ENCODE measurements around the gene TPH2. TPM values are rescaled to one million over a fixed set of nuclear protein-coding genes. Genes with fewer than 3 reads are reported as not detected.

TPH2 gene
- total RNA-seq, 1 experiment from 2014 or later, result not detected

DNA sequence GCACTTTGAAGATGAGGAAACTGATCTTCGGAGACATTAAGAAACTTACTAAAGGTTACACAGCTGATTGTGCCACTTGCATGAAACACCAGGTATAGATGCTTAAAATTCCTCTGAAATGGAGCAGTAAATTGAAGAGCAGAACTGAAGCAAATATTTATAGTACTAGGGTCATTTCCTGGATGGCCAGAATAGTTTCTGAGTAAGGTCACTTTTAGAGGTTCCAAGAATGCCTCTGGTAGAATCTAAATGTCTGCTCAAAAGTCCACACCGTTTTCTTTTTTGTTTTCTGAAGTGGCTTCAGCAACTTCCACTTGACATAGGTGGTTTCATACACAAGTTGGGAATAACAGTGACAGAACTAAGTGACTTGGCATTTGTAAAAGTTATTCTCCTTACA lies 19.4 kb downstream of the TPH2 start:
- TF ChIP-seq, protein P1, sequence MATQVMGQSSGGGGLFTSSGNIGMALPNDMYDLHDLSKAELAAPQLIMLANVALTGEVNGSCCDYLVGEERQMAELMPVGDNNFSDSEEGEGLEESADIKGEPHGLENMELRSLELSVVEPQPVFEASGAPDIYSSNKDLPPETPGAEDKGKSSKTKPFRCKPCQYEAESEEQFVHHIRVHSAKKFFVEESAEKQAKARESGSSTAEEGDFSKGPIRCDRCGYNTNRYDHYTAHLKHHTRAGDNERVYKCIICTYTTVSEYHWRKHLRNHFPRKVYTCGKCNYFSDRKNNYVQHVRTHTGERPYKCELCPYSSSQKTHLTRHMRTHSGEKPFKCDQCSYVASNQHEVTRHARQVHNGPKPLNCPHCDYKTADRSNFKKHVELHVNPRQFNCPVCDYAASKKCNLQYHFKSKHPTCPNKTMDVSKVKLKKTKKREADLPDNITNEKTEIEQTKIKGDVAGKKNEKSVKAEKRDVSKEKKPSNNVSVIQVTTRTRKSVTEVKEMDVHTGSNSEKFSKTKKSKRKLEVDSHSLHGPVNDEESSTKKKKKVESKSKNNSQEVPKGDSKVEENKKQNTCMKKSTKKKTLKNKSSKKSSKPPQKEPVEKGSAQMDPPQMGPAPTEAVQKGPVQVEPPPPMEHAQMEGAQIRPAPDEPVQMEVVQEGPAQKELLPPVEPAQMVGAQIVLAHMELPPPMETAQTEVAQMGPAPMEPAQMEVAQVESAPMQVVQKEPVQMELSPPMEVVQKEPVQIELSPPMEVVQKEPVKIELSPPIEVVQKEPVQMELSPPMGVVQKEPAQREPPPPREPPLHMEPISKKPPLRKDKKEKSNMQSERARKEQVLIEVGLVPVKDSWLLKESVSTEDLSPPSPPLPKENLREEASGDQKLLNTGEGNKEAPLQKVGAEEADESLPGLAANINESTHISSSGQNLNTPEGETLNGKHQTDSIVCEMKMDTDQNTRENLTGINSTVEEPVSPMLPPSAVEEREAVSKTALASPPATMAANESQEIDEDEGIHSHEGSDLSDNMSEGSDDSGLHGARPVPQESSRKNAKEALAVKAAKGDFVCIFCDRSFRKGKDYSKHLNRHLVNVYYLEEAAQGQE (IDR thresholded peaks at IDR 0.05; ENCODE audit: insufficient read depth in 1 of 2, low read depth in 2 of 2, low read length in 1 of 2), result no peak
- no peak for TF ChIP-seq SIN3A (IDR thresholded peaks at IDR 0.05; ENCODE audit: borderline replicate concordance, insufficient read depth, low read depth, low read length)
- H3K4me3 ChIP-seq (ENCODE audit: low read depth in 2 of 2, low read length in 2 of 2), result no peak overlapping the region
- CTCF ChIA-PET, result no interaction called here
- intact Hi-C loops (cut with micrococcal nuclease; ENCODE audit: unreplicated experiment), result no loop called here
- H3K4me1 ChIP-seq (ENCODE audit: control insufficient read depth, insufficient read depth, low read length), result no peaks in the 10 kb centered on the region
- DNase-seq (ENCODE audit: low read depth, low spot score), result no peak
- H3K27ac ChIP-seq (ENCODE audit: low read length), result no peak overlapping the region
- no peaks in the 10 kb centered on the region for H3K9me3 ChIP-seq (ENCODE audit: control insufficient read depth, insufficient read depth, low read depth, low read length)
- no peaks in the 10 kb centered on the region for H3K36me3 ChIP-seq (ENCODE audit: control insufficient read depth, insufficient read depth, low read length)
- in situ Hi-C loops (cut with HindIII; ENCODE audit: low pct_unique_long_range_greater_than_20kb, low sequenced_read_pairs), result no loop called here
- ATAC-seq, result no peak
- BruUV-seq (replicated peaks), result no TSS peak
- POLR2A ChIA-PET, result no interaction called here
- no peaks in the 10 kb centered on the region; the same call in 1 of the 2 replicates for H3K27me3 ChIP-seq (ENCODE audit: control insufficient read depth, insufficient read depth, low read length)

DNA sequence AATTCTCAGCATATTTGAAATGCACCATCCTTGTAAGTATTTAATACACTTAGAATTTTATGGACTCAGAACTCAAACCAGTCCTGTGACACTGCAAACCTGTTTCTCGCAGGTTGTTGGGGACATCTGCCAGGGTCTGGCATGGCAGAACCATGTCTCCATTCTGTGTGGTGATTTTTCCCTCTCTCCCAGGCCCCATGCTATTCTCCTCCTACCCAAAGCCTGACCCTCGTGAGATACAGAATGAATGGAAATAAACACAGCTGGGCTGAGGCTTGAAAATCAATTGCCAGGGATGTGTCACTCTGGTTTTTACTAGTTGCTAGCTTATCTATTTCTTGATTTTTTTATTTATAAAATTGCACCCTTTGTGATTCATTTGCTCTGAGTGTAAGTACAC lies 19.8 kb downstream of the TPH2 start:
- Histone ChIP-seq H3K27me3 (ENCODE audit: control insufficient read depth, insufficient read depth, low read length) (no peaks in the 10 kb centered on the region; the same call in 1 of the 2 replicates), H3K4me1 (ENCODE audit: control insufficient read depth, insufficient read depth, low read length) (no peaks in the 10 kb centered on the region), H3K4me3 (ENCODE audit: low read depth in 2 of 2, low read length in 2 of 2) (no peak overlapping the region), H3K9me3 (ENCODE audit: control insufficient read depth, insufficient read depth, low read depth, low read length) (no peaks in the 10 kb centered on the region), H3K27ac (ENCODE audit: low read length) (no peak overlapping the region), H3K36me3 (ENCODE audit: control insufficient read depth, insufficient read depth, low read length) (no peaks in the 10 kb centered on the region)
- ATAC-seq (no peak), DNase-seq (ENCODE audit: low read depth, low spot score) (no peak)
- no TSS peak for BruUV-seq (replicated peaks)
- in situ Hi-C loops (cut with HindIII; ENCODE audit: low pct_unique_long_range_greater_than_20kb, low sequenced_read_pairs), result no loop called here
- ChIA-PET CTCF (interaction anchor here (0.7 kb wide), 1 partner anchor 527 kb away, joined by 4 read pairs; no protein-coding TSS in a partner anchor), POLR2A (no interaction called here)
- intact Hi-C loops (cut with micrococcal nuclease; ENCODE audit: unreplicated experiment), result no loop called here
- TF ChIP-seq SIN3A (IDR thresholded peaks at IDR 0.05; ENCODE audit: borderline replicate concordance, insufficient read depth, low read depth, low read length) (no peak), TCF7L2 (IDR thresholded peaks at IDR 0.05; ENCODE audit: low read depth, low read length) (no peak), POLR2AphosphoS5 (IDR thresholded peaks at IDR 0.05; ENCODE audit: low read depth, low read length) (no peak)
- TF ChIP-seq, protein P2, sequence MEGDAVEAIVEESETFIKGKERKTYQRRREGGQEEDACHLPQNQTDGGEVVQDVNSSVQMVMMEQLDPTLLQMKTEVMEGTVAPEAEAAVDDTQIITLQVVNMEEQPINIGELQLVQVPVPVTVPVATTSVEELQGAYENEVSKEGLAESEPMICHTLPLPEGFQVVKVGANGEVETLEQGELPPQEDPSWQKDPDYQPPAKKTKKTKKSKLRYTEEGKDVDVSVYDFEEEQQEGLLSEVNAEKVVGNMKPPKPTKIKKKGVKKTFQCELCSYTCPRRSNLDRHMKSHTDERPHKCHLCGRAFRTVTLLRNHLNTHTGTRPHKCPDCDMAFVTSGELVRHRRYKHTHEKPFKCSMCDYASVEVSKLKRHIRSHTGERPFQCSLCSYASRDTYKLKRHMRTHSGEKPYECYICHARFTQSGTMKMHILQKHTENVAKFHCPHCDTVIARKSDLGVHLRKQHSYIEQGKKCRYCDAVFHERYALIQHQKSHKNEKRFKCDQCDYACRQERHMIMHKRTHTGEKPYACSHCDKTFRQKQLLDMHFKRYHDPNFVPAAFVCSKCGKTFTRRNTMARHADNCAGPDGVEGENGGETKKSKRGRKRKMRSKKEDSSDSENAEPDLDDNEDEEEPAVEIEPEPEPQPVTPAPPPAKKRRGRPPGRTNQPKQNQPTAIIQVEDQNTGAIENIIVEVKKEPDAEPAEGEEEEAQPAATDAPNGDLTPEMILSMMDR (IDR thresholded peaks at IDR 0.05), result no peak
- TF ChIP-seq, protein P1 (IDR thresholded peaks at IDR 0.05; ENCODE audit: insufficient read depth in 1 of 2, low read depth in 2 of 2, low read length in 1 of 2), result no peak
